Liver (tissue), 9 donors: ENCODE results near the gene SDE2. TPM values are rescaled to one million over a fixed set of nuclear protein-coding genes. Genes with fewer than 3 reads are reported as not detected.

Experiments used
- DNase-seq: peaks from one replicate; pipeline ENCODE4 v3.0.0-alpha.2; 2017; ENCODE audit warnings: low spot score
- H3K27ac ChIP-seq, 2 donors: one replicate each; pipeline ENCODE4 v1.7.0; 2013; ENCODE audit warnings: inconsistent platforms in 2 of 2, low read length in 2 of 2, control low read depth in 1 of 2, low read depth in 1 of 2, mild to moderate bottlenecking in 1 of 2
- H3K27me3 ChIP-seq, 4 donors: one replicate each; pipeline versions ENCODE4 v1.6.1 to v1.7.0; 2013; ENCODE audit warnings: low read length in 3 of 4, inconsistent platforms in 1 of 4, mild to moderate bottlenecking in 1 of 4, moderate library complexity in 1 of 4; ENCODE audit not compliant: control insufficient read depth in 4 of 4, insufficient read depth in 4 of 4
- H3K36me3 ChIP-seq, 4 donors: one replicate each; pipeline versions ENCODE4 v1.6.1 to v1.7.0; 2013; ENCODE audit warnings: low read length in 3 of 4, mild to moderate bottlenecking in 3 of 4, low read depth in 1 of 4, moderate library complexity in 1 of 4; ENCODE audit not compliant: control insufficient read depth in 4 of 4, insufficient read depth in 3 of 4
- H3K4me1 ChIP-seq, 4 donors: one replicate each; pipeline versions ENCODE4 v1.6.1 to v1.7.0; 2013; ENCODE audit warnings: low read length in 3 of 4, mild to moderate bottlenecking in 3 of 4, moderate library complexity in 1 of 4; ENCODE audit not compliant: control insufficient read depth in 4 of 4, insufficient read depth in 4 of 4
- H3K4me3 ChIP-seq, 3 donors: one replicate each; pipeline versions ENCODE4 v1.6.1 to v1.7.0; 2013; ENCODE audit warnings: low read length in 3 of 3, control low read depth in 1 of 3, low read depth in 1 of 3, mild to moderate bottlenecking in 1 of 3
- H3K9ac ChIP-seq, 2 donors: one replicate each; pipeline ENCODE4 v1.7.0; 2013; ENCODE audit warnings: low read length in 2 of 2, mild to moderate bottlenecking in 2 of 2, moderate library complexity in 2 of 2, control low read depth in 1 of 2, low read depth in 1 of 2
- H3K9me3 ChIP-seq, 4 donors: one replicate each; pipeline versions ENCODE4 v1.6.1 to v1.7.0; 2013; ENCODE audit warnings: low read length in 3 of 4; ENCODE audit not compliant: control insufficient read depth in 4 of 4
- FOXA1 ChIP-seq: IDR thresholded peaks from 2 replicates; pipeline ENCODE4 v1.6.1; 2016; ENCODE audit warnings: antibody characterized with exemption
- GABPA ChIP-seq, 2 donors: IDR thresholded peaks in 1 of 2; conservative IDR thresholded peaks in 1 of 2; 2 replicates each; pipeline ENCODE4 v1.6.1; 2016; ENCODE audit warnings: antibody characterized with exemption in 2 of 2, mild to moderate bottlenecking in 1 of 2, moderate library complexity in 1 of 2
- HNF4G ChIP-seq: IDR thresholded peaks from 2 replicates; pipeline ENCODE4 v1.6.1; 2016; ENCODE audit warnings: antibody characterized with exemption
- NR2F2 ChIP-seq: IDR thresholded peaks from 2 replicates; pipeline ENCODE4 v1.6.1; 2016; ENCODE audit warnings: antibody characterized with exemption
- RAD21 ChIP-seq, 2 donors: IDR thresholded peaks; 2 replicates each; pipeline ENCODE4 v1.6.1; 2016; ENCODE audit warnings: antibody characterized with exemption in 2 of 2, mild to moderate bottlenecking in 2 of 2
- RXRA ChIP-seq, 2 donors: IDR thresholded peaks; 2 replicates each; pipeline ENCODE4 v1.6.1; 2017 to 2018; ENCODE audit warnings: antibody characterized with exemption in 2 of 2, mild to moderate bottlenecking in 1 of 2
- YY1 ChIP-seq: IDR thresholded peaks from 2 replicates; pipeline ENCODE4 v1.6.1; 2016; ENCODE audit warnings: antibody characterized with exemption, mild to moderate bottlenecking
- WGBS: extraction: QIAGEN DNeasy Blood & Tissue Kit; methylation state at CpG from one replicate; pipeline ENCODE4 v1.1.7; 2013; 5-methylcytosine and 5-hydroxymethylcytosine counted together
- polyA plus RNA-seq, 2 donors: library from polyadenylated mRNA; stranded (reverse) in 1 of 2; unstranded in 1 of 2; fragments of 200-250 nt in 1 of 2; fragments of >200 nt in 1 of 2; fragmentation: Nextera tagmentation in 1 of 2; extraction: Ambion mirVana in 1 of 2; gene quantifications; one replicate each; pipeline versions ENCODE4 v1.2.1 to v1.2.3, GENCODE V29; 2013 to 2015
- total RNA-seq, 2 donors: library from RNA; depleted of rRNA; stranded (reverse); fragments of >200 nt; gene quantifications; one replicate each; pipeline ENCODE4 v1.2.3, GENCODE V29; 2014
- TF ChIP-seq, protein P1 (sequence below): fragments of 150-350 bp; IDR thresholded peaks from 2 replicates; pipeline ENCODE4 v1.5.1; 2017; ENCODE audit warnings: improper control_type of control experiment, low read depth, low read length; ENCODE audit not compliant: missing input control
- TF ChIP-seq, protein P2 (sequence below): IDR thresholded peaks from 2 replicates; pipeline ENCODE4 v1.6.1; 2016; ENCODE audit warnings: antibody characterized with exemption, mild to moderate bottlenecking
- donor health status: healthy.
- donor health status: healthy.
- donor health status: healthy.
- donor health status: healthy.
- donor health status: healthy.

Gene SDE2
- total and polyA plus RNA-seq, 4 donors: 4.7 to 53.7 (median 11.0) TPM

DNA sequence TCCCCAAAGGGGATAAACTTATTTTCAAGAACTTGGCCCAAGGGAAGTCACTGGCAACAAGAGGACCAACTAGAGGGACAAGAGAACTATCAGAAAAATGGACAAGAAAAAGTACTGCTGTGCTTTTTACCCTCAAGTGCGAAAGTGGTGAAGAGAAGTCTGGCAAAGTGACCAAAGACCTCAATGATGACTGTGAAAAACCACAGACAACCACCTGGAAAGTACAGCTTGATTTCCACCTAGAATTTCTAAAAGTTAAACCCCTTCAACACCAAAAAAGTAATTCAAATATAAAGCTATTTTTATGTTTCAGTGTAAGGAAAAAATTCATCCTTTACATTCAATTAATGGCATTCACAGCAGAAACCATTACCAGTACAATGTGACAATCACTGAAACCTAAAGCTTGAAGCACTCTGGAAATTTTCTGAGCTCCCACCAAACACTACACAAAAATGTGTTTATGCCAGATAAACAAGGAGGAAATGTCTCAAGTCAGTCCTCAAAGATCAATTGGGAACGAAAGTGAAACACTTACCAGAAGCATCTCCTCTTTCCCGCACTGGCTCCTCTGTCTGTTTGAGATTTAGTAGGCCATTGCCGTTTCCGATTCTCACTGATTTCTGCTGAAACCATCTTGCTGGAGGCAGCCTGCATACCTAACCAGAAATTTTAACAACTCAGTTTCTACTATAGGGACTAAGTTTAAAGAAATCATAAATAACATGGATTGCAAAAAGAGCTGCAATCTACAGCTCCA lies 8.3 kb downstream of the SDE2 start (continued):
- TF ChIP-seq RXRA (IDR thresholded peaks at IDR 0.05): no peak
- TF ChIP-seq HNF4G: no peak

DNA sequence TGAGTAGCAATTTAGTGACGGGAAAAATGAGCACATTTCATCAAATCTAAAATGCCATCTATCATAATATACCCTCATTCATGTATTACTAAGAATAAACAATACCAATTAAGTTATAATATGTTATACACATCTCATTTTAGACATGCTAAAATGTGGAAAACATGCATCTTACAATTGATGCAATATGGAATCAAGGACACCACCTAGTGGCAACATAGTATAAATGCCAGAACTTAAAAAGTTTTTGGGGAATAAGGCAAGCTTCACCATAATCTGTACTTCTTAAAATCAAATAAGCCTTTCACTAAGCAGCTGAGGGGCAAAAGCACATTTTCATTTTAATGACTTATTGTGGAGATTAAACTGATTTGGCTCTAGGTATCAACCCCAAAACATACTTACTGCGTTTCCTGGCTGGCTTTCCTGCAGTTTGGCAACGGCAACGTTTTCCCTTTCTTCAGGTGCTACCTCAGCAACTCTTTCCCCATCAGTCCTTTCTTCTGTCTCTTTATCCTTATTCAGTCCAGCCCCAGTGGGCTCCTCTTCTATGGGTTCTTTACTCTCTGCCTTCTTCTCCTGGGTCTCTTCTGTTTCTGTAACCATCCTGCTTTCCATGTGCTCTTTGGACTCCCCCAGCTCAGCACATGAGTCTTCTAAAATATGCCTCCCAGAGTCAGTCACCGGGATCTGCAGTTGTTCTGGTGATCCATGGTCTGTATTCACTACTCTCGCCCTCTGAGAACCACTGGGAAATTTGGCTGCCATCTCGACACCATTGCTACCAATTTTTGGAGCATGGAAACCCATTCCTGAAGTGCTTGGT lies 11.4 kb downstream of the SDE2 start:
- Histone ChIP-seq H3K27ac (no peak overlapping the region), H3K27me3 (no peaks in the 10 kb centered on the region), H3K36me3 (peaks cover 24 to 74% (median 59%) of the 10 kb centered on the region in 4 donors), H3K9ac (no peak overlapping the region), H3K4me3 (no peak overlapping the region), H3K9me3 (no peaks in the 10 kb centered on the region), H3K4me1 (no peaks in the 10 kb centered on the region)
- 74% methylated on average over 7 of the region's 7 CpGs for WGBS
- TF ChIP-seq HNF4G: no peak
- TF ChIP-seq, protein P1, sequence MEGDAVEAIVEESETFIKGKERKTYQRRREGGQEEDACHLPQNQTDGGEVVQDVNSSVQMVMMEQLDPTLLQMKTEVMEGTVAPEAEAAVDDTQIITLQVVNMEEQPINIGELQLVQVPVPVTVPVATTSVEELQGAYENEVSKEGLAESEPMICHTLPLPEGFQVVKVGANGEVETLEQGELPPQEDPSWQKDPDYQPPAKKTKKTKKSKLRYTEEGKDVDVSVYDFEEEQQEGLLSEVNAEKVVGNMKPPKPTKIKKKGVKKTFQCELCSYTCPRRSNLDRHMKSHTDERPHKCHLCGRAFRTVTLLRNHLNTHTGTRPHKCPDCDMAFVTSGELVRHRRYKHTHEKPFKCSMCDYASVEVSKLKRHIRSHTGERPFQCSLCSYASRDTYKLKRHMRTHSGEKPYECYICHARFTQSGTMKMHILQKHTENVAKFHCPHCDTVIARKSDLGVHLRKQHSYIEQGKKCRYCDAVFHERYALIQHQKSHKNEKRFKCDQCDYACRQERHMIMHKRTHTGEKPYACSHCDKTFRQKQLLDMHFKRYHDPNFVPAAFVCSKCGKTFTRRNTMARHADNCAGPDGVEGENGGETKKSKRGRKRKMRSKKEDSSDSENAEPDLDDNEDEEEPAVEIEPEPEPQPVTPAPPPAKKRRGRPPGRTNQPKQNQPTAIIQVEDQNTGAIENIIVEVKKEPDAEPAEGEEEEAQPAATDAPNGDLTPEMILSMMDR: peak; percentile 58
- peak; percentile 66 to 77 for TF ChIP-seq RAD21 (IDR thresholded peaks at IDR 0.05)
- no peak for DNase-seq

DNA sequence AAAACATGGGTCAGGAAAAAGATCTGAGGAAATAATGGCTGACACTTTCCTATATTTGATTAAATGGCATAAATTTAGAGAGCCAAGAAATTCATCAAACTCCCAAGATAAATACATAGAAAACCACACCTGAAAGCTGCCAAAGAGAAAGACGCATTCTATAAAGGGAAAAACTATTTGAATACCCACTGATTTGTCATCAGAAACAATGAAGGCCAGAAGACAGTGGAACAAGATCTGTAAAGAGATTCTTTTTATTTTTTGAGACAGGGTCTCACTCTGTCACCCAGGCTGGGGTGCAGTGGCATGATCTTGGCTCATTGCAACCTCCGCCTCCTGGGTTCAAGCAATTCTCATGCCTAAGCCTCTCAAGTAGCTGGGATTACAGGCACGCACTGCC lies 17.4 kb downstream of the SDE2 start:
- TF ChIP-seq RAD21 (IDR thresholded peaks at IDR 0.05): no peak
- no peak for TF ChIP-seq GABPA (IDR thresholded peaks at IDR 0.05 in 1 of 2, conservative IDR thresholded peaks at IDR 0.05 in 1 of 2)
- TF ChIP-seq YY1: no peak
- TF ChIP-seq, protein P2, sequence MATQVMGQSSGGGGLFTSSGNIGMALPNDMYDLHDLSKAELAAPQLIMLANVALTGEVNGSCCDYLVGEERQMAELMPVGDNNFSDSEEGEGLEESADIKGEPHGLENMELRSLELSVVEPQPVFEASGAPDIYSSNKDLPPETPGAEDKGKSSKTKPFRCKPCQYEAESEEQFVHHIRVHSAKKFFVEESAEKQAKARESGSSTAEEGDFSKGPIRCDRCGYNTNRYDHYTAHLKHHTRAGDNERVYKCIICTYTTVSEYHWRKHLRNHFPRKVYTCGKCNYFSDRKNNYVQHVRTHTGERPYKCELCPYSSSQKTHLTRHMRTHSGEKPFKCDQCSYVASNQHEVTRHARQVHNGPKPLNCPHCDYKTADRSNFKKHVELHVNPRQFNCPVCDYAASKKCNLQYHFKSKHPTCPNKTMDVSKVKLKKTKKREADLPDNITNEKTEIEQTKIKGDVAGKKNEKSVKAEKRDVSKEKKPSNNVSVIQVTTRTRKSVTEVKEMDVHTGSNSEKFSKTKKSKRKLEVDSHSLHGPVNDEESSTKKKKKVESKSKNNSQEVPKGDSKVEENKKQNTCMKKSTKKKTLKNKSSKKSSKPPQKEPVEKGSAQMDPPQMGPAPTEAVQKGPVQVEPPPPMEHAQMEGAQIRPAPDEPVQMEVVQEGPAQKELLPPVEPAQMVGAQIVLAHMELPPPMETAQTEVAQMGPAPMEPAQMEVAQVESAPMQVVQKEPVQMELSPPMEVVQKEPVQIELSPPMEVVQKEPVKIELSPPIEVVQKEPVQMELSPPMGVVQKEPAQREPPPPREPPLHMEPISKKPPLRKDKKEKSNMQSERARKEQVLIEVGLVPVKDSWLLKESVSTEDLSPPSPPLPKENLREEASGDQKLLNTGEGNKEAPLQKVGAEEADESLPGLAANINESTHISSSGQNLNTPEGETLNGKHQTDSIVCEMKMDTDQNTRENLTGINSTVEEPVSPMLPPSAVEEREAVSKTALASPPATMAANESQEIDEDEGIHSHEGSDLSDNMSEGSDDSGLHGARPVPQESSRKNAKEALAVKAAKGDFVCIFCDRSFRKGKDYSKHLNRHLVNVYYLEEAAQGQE: no peak
- TF ChIP-seq NR2F2: no peak
- TF ChIP-seq FOXA1: no peak
- TF ChIP-seq RXRA (IDR thresholded peaks at IDR 0.05): no peak
- TF ChIP-seq, protein P1: no peak
- Histone ChIP-seq H3K4me3 (no peak overlapping the region), H3K9ac (no peak overlapping the region), H3K9me3 (no peaks in the 10 kb centered on the region), H3K27ac (no peak overlapping the region), H3K27me3 (no peaks in the 10 kb centered on the region), H3K4me1 (no peaks in the 10 kb centered on the region), H3K36me3 (peaks cover 13 to 46% (median 34%) of the 10 kb centered on the region in 4 donors)
- WGBS: over 99% methylated on average over 3 of the region's 3 CpGs
- no peak for DNase-seq
